GM12878 (cell line): ENCODE measurements around the gene MCF2L2. TPM values are rescaled to one million over a fixed set of nuclear protein-coding genes. Genes with fewer than 3 reads are reported as not detected.

Experiments
- ATAC-seq: fragments of 200-7000 bp; cut with Tn5 transposase; 3 replicates; pipeline ENCODE4 v1.9.1; 2020; ENCODE audit warnings: mild to moderate bottlenecking, moderate library complexity
- BruUV-seq: library from RNA; stranded (reverse); fragments of 400-500 nt; replicated peaks from 2 replicates; lab custom pipeline; 2021; lab: Mats Ljungman, UMichigan
- CTCF ChIA-PET: fragments of 300-600 bp; sonication (Branson Sonifier 250); formaldehyde crosslinking; extraction: SDS; loops from one replicate; lab custom pipeline; 2021; ENCODE audit warnings: inconsistent platforms; lab: Yijun Ruan, JAX
- POLR2A ChIA-PET: fragments of 350-600 bp; formaldehyde crosslinking; extraction: SDS; loops from one replicate; lab custom pipeline; 2021; ENCODE audit warnings: inconsistent platforms; lab: Charles Lee
- RAD21 ChIA-PET: fragments of 300-600 bp; sonication (Branson Sonifier 250); formaldehyde crosslinking; loops from one replicate; lab custom pipeline; 2023; ENCODE audit warnings: antibody characterized with exemption; ENCODE audit not compliant: unreplicated experiment; lab: Charles Lee
- SMC1A ChIA-PET: fragments of 300-600 bp; sonication (Branson Sonifier 250); formaldehyde crosslinking; loops from one replicate; lab custom pipeline; 2023; ENCODE audit not compliant: unreplicated experiment, uncharacterized antibody; lab: Charles Lee
- DNase-seq: peaks from one replicate; pipeline ENCODE4 v3.0.0-alpha.2; 2011; ENCODE audit warnings: low read depth, low spot score
- FAIRE-seq: peaks from 3 replicates; lab custom pipeline; 2011; peaks lifted over from hg19 to GRCh38; lab: Jason Lieb, UNC
- H2AFZ ChIP-seq: 2 replicates; pipeline ENCODE4 v1.6.0; 2011; ENCODE audit warnings: low read depth, low read length, control low read depth; ENCODE audit not compliant: control insufficient read depth
- H3K27ac ChIP-seq: 2 replicates; pipeline ENCODE4 v1.5.1; 2011; ENCODE audit warnings: control low read depth; ENCODE audit not compliant: control insufficient read depth, insufficient read depth
- H3K27me3 ChIP-seq, 2 experiments: replicated peaks in 1 of 2; 2 replicates each; pipeline versions ENCODE4 v1.6.0 to v1.6.1; 2011; ENCODE audit warnings: low read length in 1 of 2; ENCODE audit not compliant: control insufficient read depth in 2 of 2, insufficient read depth in 2 of 2
- H3K36me3 ChIP-seq, 2 experiments: 2 replicates each; pipeline ENCODE4 v1.5.1; 2011; ENCODE audit warnings: low read length in 1 of 2; ENCODE audit not compliant: control insufficient read depth in 2 of 2, insufficient read depth in 2 of 2
- H3K4me1 ChIP-seq: 2 replicates; pipeline ENCODE4 v1.6.1; 2011; ENCODE audit warnings: mild to moderate bottlenecking, low read length, moderate library complexity, mixed read lengths; ENCODE audit not compliant: control insufficient read depth, insufficient read depth
- H3K4me2 ChIP-seq: 2 replicates; pipeline ENCODE4 v1.6.0; 2011; ENCODE audit warnings: control low read depth; ENCODE audit not compliant: control insufficient read depth, insufficient read depth
- H3K4me3 ChIP-seq: fragments of 200-600 bp; sonication (generic); 2 replicates; pipeline ENCODE4 v1.5.1; 2016
- H3K79me2 ChIP-seq: 2 replicates; pipeline ENCODE4 v1.6.0; 2011; ENCODE audit warnings: low read length; ENCODE audit not compliant: control insufficient read depth, insufficient read depth
- H3K9ac ChIP-seq: 2 replicates; pipeline ENCODE4 v1.8.0; 2011; ENCODE audit warnings: low read length, control low read depth, mixed read lengths; ENCODE audit not compliant: control insufficient read depth, insufficient read depth
- H3K9me3 ChIP-seq: replicated peaks from 3 replicates; pipeline ENCODE4 v1.5.1; 2011; ENCODE audit warnings: mild to moderate bottlenecking, low read length; ENCODE audit not compliant: control insufficient read depth, insufficient read depth
- H4K20me1 ChIP-seq: 2 replicates; pipeline ENCODE4 v1.6.0; 2011; ENCODE audit not compliant: control insufficient read depth, insufficient read depth
- IKZF1 ChIP-seq: fragments of 450-650 bp; conservative IDR thresholded peaks from 2 replicates; pipeline ENCODE4 v1.6.1; 2017; ENCODE audit warnings: antibody characterized with exemption, mild to moderate bottlenecking
- WGBS: methylation state at CpG from one replicate; pipeline ENCODE4 v1.1.6; 2016; ENCODE audit warnings: low lambda C conversion rate; ENCODE audit not compliant: insufficient replicate concordance, insufficient coverage; ENCODE audit errors: missing lambda C conversion rate; 5-methylcytosine and 5-hydroxymethylcytosine counted together
- in situ Hi-C: fragments of 300-500 bp; cut with MboI; formaldehyde crosslinking; loops from 9 replicates; pipeline ENCODE4 v1.14.3; 2018; ENCODE audit warnings: mixed read lengths
- intact Hi-C: fragments of 100-400 bp; cut with micrococcal nuclease; formaldehyde crosslinking; loops from one replicate; pipeline ENCODE4 v1.14.2; 2022; ENCODE audit not compliant: unreplicated experiment
- polyA plus RNA-seq, 11 experiments: library from polyadenylated mRNA; depleted of rRNA in 4 of 11; unstranded in 6 of 11; stranded (reverse) in 5 of 11; fragments of >200 nt; fragmentation: Nextera tagmentation in 4 of 11; fragmentation: Illumina TruSeq in 1 of 11; extraction: Ambion mirVana in 4 of 11; extraction: Trizol in 1 of 11; gene quantifications; 1 replicate in 1 of 11; 2 replicates in 10 of 11; pipeline versions ENCODE4 v1.2.1 to v1.2.3, GENCODE V29; 2011 to 2016; ENCODE audit warnings: inconsistent platforms in 2 of 11, missing spikeins in 2 of 11, low read depth in 1 of 11
- total RNA-seq, 4 experiments: library from RNA; depleted of rRNA in 3 of 4; stranded (reverse); fragments of >200 nt in 3 of 4; fragmentation: Illumina TruSeq in 1 of 4; extraction: Trizol in 1 of 4; gene quantifications; 2 replicates each; pipeline versions ENCODE4 v1.2.1 to v1.2.3, GENCODE V29; 2013 to 2021
- TF ChIP-seq, protein P1 (sequence below): fragments of 450-650 bp; formaldehyde crosslinking; IDR thresholded peaks from 2 replicates; pipeline ENCODE4 v1.5.0; 2022; ENCODE audit warnings: mild to moderate bottlenecking, missing genetic modification characterization
- TF ChIP-seq, protein P2 (sequence below): fragments of 450-650 bp; IDR thresholded peaks from 2 replicates; pipeline ENCODE4 v1.6.1; 2017; ENCODE audit warnings: mild to moderate bottlenecking, moderate library complexity

MCF2L2 gene
- total and polyA plus RNA-seq, 10 of the 15 experiments (the other 5 are each of a cell fraction or from before 2014, with no cell fraction given) = 0.37 to 2.8 (median 1.4) TPM

- TF ChIP-seq IKZF1 = no peak
- TF ChIP-seq, protein P1, sequence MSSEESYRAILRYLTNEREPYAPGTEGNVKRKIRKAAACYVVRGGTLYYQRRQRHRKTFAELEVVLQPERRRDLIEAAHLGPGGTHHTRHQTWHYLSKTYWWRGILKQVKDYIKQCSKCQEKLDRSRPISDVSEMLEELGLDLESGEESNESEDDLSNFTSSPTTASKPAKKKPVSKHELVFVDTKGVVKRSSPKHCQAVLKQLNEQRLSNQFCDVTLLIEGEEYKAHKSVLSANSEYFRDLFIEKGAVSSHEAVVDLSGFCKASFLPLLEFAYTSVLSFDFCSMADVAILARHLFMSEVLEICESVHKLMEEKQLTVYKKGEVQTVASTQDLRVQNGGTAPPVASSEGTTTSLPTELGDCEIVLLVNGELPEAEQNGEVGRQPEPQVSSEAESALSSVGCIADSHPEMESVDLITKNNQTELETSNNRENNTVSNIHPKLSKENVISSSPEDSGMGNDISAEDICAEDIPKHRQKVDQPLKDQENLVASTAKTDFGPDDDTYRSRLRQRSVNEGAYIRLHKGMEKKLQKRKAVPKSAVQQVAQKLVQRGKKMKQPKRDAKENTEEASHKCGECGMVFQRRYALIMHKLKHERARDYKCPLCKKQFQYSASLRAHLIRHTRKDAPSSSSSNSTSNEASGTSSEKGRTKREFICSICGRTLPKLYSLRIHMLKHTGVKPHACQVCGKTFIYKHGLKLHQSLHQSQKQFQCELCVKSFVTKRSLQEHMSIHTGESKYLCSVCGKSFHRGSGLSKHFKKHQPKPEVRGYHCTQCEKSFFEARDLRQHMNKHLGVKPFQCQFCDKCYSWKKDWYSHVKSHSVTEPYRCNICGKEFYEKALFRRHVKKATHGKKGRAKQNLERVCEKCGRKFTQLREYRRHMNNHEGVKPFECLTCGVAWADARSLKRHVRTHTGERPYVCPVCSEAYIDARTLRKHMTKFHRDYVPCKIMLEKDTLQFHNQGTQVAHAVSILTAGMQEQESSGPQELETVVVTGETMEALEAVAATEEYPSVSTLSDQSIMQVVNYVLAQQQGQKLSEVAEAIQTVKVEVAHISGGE (CRISPR knock-in tag) = no peak
These were observed 199.2 kb downstream of the MCF2L2 start (continued) for GRCh38 chr3:183229178-183229577.

DNA sequence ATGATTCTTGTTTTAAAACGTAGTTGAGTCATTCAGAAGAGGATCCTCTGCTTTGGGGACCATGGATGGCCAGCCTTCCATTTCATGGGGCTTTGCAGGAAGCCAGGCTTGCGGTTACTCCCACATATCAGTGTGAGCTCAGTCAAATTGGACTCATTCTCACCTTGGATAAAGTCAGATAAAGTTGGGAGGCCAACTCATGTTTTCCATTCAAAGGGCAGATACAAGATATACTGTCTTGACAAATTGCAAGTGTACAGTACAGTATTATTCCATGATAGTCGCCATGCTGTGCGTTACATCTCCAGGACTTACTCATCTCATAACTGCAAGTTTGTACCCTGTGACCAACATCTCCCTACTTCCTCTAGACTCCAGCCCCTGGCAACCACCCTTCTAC is 200.8 kb downstream of the MCF2L2 start:
- TF ChIP-seq, protein P2, sequence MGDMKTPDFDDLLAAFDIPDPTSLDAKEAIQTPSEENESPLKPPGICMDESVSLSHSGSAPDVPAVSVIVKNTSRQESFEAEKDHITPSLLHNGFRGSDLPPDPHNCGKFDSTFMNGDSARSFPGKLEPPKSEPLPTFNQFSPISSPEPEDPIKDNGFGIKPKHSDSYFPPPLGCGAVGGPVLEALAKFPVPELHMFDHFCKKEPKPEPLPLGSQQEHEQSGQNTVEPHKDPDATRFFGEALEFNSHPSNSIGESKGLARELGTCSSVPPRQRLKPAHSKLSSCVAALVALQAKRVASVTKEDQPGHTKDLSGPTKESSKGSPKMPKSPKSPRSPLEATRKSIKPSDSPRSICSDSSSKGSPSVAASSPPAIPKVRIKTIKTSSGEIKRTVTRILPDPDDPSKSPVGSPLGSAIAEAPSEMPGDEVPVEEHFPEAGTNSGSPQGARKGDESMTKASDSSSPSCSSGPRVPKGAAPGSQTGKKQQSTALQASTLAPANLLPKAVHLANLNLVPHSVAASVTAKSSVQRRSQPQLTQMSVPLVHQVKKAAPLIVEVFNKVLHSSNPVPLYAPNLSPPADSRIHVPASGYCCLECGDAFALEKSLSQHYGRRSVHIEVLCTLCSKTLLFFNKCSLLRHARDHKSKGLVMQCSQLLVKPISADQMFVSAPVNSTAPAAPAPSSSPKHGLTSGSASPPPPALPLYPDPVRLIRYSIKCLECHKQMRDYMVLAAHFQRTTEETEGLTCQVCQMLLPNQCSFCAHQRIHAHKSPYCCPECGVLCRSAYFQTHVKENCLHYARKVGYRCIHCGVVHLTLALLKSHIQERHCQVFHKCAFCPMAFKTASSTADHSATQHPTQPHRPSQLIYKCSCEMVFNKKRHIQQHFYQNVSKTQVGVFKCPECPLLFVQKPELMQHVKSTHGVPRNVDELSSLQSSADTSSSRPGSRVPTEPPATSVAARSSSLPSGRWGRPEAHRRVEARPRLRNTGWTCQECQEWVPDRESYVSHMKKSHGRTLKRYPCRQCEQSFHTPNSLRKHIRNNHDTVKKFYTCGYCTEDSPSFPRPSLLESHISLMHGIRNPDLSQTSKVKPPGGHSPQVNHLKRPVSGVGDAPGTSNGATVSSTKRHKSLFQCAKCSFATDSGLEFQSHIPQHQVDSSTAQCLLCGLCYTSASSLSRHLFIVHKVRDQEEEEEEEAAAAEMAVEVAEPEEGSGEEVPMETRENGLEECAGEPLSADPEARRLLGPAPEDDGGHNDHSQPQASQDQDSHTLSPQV = no peak
- H3K4me2 ChIP-seq = no peak overlapping the region
- ChIA-PET RAD21 (no interaction called here), POLR2A (no interaction called here), SMC1A (no interaction called here), CTCF (no interaction called here)
- no peaks in the 10 kb centered on the region for H4K20me1 ChIP-seq
- no peak overlapping the region for H3K9ac ChIP-seq
- no peaks in the 10 kb centered on the region for H3K9me3 ChIP-seq
- H3K27me3 ChIP-seq = 0 out of 4 replicates have a peak, but pooled peaks cover 0 to 3% of the 10 kb centered on the region in 2 experiments
- no peak overlapping the region for H3K4me3 ChIP-seq
- H3K27ac ChIP-seq = no peak overlapping the region
- intact Hi-C loops (no loop called here), in situ Hi-C loops (no loop called here)
- FAIRE-seq = no peak
- no peaks in the 10 kb centered on the region for H3K79me2 ChIP-seq
- no peak overlapping the region for H2AFZ ChIP-seq
- 28% methylated on average over 4 of the region's 4 CpGs for WGBS
- BruUV-seq = no TSS peak
- no peak for DNase-seq
- H3K4me1 ChIP-seq = no peaks in the 10 kb centered on the region
- no peaks in the 10 kb centered on the region for H3K36me3 ChIP-seq
- ATAC-seq = no peak
